ENCODE measurements around the gene RAVER1.
"Not testable (repeated sequence)": the region's sequence is repeated elsewhere in the genome, so short reads cannot be mapped to it uniquely, and the experiment has no call there.

The RAVER1 gene, protein sequence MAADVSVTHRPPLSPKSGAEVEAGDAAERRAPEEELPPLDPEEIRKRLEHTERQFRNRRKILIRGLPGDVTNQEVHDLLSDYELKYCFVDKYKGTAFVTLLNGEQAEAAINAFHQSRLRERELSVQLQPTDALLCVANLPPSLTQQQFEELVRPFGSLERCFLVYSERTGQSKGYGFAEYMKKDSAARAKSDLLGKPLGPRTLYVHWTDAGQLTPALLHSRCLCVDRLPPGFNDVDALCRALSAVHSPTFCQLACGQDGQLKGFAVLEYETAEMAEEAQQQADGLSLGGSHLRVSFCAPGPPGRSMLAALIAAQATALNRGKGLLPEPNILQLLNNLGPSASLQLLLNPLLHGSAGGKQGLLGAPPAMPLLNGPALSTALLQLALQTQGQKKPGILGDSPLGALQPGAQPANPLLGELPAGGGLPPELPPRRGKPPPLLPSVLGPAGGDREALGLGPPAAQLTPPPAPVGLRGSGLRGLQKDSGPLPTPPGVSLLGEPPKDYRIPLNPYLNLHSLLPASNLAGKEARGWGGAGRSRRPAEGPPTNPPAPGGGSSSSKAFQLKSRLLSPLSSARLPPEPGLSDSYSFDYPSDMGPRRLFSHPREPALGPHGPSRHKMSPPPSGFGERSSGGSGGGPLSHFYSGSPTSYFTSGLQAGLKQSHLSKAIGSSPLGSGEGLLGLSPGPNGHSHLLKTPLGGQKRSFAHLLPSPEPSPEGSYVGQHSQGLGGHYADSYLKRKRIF

GRCh38 chr19:10332965-10333757, at the start of gene RAVER1:
Gene RAVER1, minus strand, starts transcription at chr19:10333529. Its CDS starts 22 bp downstream, at chr19:10333507.
- DNase-seq (ENCODE audit: low read depth in 2 of 2) = peak; percentile 96 to 97

- DNase-seq (ENCODE audit: low read depth in 2 of 2) = not testable (repeated sequence)
Observed at GRCh38 chr19:10383223-10383499, 49.8 kb upstream of the RAVER1 start.

- DNase-seq (ENCODE audit: low read depth in 2 of 2) = peak; percentile 91 to 95
Observed at GRCh38 chr19:10380313-10381102, 47.2 kb upstream of the RAVER1 start, which contains the start of gene TYK2. Gene TYK2, minus strand, starts transcription at chr19:10380572. Its CDS starts 2,166 bp downstream, at chr19:10378406.

- no peak for DNase-seq (ENCODE audit: low read depth in 2 of 2)
Observed at GRCh38 chr19:10379880-10380312, 46.6 kb upstream of the RAVER1 start.

DNA sequence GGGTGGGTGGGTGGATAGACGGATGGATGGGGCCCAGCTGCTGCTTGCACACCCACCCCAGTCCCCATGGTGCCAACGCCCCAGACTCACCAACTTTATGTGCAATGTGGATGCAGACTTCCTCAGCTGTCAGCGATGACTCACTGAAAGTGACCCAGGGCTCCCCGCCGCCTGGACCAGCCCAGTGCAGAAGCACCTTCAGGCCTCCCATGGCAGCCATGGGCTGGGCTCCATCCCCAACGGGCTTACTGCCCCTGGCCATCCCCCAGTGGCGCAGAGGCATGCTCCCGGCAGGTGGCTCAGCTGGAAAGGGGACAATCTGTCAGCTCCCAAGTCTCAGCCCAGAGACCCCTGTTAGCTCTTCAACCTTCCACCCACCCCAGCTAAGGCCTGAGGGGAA, 44.8 kb upstream of the RAVER1 start:
- no peak for DNase-seq (ENCODE audit: low read depth in 2 of 2)

- not testable (repeated sequence) for DNase-seq (ENCODE audit: low read depth in 2 of 2)
Observed at GRCh38 chr19:10377140-10377640, 43.9 kb upstream of the RAVER1 start.

GRCh38 chr19:10374931-10375330, 41.6 kb upstream of the RAVER1 start:
- no peak for DNase-seq (ENCODE audit: low read depth in 2 of 2)

DNA sequence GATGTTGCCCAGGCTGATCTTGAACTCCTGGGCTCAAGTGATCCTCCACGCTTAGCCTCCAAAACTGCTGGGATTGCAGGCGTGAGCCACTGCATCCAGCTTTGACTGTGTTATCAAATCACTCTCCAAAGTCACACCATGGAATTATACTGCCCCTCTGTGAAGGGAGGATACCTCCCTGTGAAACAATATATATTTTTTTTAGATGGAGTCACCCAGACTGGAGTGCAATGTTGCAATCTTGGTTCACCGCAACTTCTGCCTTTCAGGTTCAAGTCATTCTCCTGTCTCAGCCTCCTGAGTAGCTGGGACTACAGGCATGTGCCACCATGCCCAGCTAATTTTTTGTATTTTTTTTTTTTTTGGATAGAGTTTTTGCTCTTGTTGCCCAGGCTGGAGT, 39.4 kb upstream of the RAVER1 start:
- DNase-seq (ENCODE audit: low read depth in 2 of 2) = no peak

- no peak for DNase-seq (ENCODE audit: low read depth in 2 of 2)
Observed at GRCh38 chr19:10368101-10368803, 34.9 kb upstream of the RAVER1 start.

DNA sequence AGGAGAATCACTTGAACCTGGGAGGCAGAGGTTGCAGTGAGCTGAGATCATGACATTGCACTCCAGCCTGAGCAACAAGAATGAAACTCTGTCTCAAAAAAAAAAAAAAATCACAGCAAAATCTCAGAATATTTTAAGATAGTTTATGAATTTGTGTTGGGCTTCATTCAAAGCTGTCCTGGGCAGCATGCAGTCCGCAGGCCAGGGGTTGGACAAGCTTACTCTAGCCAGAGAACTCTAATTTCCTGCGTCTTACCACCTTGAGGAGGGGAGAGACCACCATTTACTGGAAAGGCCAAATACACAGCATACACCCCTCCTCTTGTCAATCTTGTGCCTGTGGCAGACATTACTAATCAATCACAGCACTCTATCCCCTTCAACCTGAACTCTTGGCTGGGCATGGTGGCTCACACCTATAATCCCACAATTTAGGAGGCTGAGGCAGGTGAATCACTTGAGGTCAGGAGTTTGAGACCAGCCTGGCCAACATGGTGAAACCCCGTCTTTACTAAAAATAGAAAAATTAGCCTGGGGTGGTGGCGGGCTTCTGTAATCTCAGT, 33.7 kb upstream of the RAVER1 start:
- not testable (repeated sequence) for DNase-seq (ENCODE audit: low read depth in 2 of 2)

- no peak for DNase-seq (ENCODE audit: low read depth in 2 of 2)
Observed at GRCh38 chr19:10365518-10365917, 32.2 kb upstream of the RAVER1 start.

DNA sequence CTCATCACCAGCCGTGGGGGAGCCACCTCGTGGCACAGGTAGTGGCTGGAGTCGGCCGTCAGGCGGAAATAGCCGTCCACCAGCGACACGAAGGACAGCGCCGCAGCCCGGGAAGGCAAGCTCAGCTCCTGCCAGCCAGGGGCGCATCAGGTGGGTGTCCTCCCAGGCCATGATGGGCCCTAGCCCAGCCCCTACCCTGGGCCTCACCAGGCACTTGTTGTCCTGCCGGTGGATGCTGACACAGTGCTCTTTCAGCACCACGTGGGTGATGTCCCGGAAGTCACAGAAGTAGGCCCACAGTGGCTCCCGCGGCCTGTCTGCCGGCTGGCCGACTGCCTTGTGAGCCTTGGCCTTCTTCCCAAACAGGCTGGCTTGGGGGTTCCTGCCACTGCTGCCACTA, 31.3 kb upstream of the RAVER1 start:
- DNase-seq (ENCODE audit: low read depth in 2 of 2) = no peak

- no peak for DNase-seq (ENCODE audit: low read depth in 2 of 2)
Observed at GRCh38 chr19:10363789-10364281, 30.5 kb upstream of the RAVER1 start.

GRCh38 chr19:10362259-10362658, 28.9 kb upstream of the RAVER1 start:
- DNase-seq (ENCODE audit: low read depth in 2 of 2) = no peak

GRCh38 chr19:10361569-10362011, 28.3 kb upstream of the RAVER1 start:
- DNase-seq (ENCODE audit: low read depth in 2 of 2) = no peak

DNA sequence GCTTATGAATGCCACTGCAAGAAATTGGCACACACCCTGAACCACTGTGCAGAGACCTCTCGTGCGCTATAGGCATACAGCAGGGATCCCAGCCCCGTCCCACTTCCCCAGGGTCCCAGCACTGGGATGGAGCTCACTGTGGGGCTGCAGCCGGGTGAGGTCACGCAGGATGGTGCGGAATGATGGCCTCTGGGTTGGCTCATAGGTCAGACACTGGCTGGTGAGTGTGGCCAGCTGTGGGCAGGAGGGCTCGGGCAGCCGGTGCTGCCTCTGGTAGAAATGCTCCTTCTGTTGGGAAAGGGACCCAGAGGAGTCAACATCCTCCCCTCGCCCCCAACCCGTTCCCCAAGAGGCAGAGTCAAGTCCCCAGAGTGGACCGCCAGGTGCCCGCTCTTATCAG, 23.1 kb upstream of the RAVER1 start:
- no peak for DNase-seq (ENCODE audit: low read depth in 2 of 2)

GRCh38 chr19:10353793-10354391, 20.6 kb upstream of the RAVER1 start:
- peak in 1 of 2 donors; percentile 37 for DNase-seq (ENCODE audit: low read depth in 2 of 2)

- DNase-seq (ENCODE audit: low read depth in 2 of 2) = no peak
Observed at GRCh38 chr19:10352764-10353671, 19.7 kb upstream of the RAVER1 start.

Data from stimulated activated CD4-positive, alpha-beta T cell treated with anti-CD3 and anti-CD28 coated beads, Interleukin-1b, Interleukin-23, amount 100 ng/mL, for 4 hours (primary cell).